Endothelial cell of umbilical vein (primary cell): ENCODE results near the gene POLR2L.

Experiments used
- EZH2 ChIP-seq: IDR thresholded peaks from 2 replicates; pipeline ENCODE4 v1.6.1; 2012; ENCODE audit warnings: borderline replicate concordance, low read depth, mild to moderate bottlenecking, moderate library complexity, low read length, inconsistent platforms; ENCODE audit not compliant: severe bottlenecking
- JUN ChIP-seq: IDR thresholded peaks from 2 replicates; pipeline ENCODE4 v1.6.1; 2011; ENCODE audit warnings: borderline replicate concordance, low read depth; ENCODE audit not compliant: insufficient read length, insufficient read depth
- MYC ChIP-seq: IDR thresholded peaks from one replicate; pipeline ENCODE4 v1.6.1; 2011; ENCODE audit warnings: mild to moderate bottlenecking, low read depth, low read length
- POLR2A ChIP-seq: IDR thresholded peaks from 2 replicates; pipeline ENCODE4 v1.6.1; 2012; ENCODE audit warnings: low read depth, mild to moderate bottlenecking, control low read depth, low read length
- POLR2AphosphoS5 ChIP-seq: IDR thresholded peaks from 2 replicates; pipeline ENCODE4 v1.6.1; 2012; ENCODE audit warnings: low read depth, mild to moderate bottlenecking, control low read depth, low read length, moderate library complexity; ENCODE audit not compliant: insufficient read depth
- TF ChIP-seq, protein P1 (sequence below), 2 donors: IDR thresholded peaks; 1 replicate in 1 of 2; 2 replicates in 1 of 2; pipeline ENCODE4 v1.5.1; 2011; ENCODE audit warnings: low read length in 2 of 2, mild to moderate bottlenecking in 2 of 2, moderate library complexity in 2 of 2, control low read depth in 1 of 2, inconsistent platforms in 1 of 2, low read depth in 1 of 2; ENCODE audit not compliant: insufficient read depth in 1 of 2; ENCODE audit errors: extremely low read depth in 1 of 2

DNA sequence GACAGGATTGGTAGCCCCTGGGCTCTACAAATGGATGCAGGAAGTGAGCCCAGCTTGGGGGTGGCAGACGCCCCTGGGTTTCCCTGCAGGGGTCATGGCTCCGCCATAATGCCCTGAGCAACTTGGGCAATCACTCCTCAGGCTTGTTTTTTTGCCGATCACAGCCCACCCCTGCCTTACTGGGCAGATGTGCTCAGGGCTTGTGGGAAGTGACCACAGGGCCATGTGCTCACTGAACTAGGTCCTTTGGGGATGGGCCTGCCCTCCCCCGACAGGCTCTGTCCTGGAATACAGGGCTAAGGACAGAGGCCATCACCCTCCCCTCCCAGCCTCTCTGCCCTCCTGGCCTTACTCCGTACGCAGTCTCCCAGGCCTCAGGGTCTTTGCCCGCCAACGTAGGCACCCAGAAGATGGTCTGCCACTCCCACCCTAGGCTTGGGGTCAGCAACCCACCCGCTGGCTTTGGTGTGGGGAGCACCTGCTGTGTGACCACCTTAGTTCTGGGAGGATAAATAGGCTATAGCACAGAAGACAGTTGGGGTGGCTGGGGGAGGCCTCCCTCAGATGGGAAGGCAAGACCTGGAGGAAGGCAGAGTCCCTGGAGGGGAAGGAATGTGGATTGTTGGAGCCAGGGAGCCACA, 28.8 kb downstream of the POLR2L start:
- TF ChIP-seq, protein P1, sequence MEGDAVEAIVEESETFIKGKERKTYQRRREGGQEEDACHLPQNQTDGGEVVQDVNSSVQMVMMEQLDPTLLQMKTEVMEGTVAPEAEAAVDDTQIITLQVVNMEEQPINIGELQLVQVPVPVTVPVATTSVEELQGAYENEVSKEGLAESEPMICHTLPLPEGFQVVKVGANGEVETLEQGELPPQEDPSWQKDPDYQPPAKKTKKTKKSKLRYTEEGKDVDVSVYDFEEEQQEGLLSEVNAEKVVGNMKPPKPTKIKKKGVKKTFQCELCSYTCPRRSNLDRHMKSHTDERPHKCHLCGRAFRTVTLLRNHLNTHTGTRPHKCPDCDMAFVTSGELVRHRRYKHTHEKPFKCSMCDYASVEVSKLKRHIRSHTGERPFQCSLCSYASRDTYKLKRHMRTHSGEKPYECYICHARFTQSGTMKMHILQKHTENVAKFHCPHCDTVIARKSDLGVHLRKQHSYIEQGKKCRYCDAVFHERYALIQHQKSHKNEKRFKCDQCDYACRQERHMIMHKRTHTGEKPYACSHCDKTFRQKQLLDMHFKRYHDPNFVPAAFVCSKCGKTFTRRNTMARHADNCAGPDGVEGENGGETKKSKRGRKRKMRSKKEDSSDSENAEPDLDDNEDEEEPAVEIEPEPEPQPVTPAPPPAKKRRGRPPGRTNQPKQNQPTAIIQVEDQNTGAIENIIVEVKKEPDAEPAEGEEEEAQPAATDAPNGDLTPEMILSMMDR (IDR thresholded peaks at IDR 0.05; ENCODE audit: extremely low read depth in 1 of 2, insufficient read depth in 1 of 2, low read depth in 1 of 2, low read length in 2 of 2), result no peak
- TF ChIP-seq POLR2AphosphoS5 (peak; percentile 43), POLR2A (no peak), EZH2 (no peak), MYC (no peak), JUN (no peak)
